Nephron progenitor cell (in vitro differentiated cells): Measurements from ENCODE around the gene GCNT3.
A peak's percentile ranks its signal among the peaks of the same experiment; 100 is the strongest.

Experiments
- DNase-seq: peaks from one replicate; pipeline ENCODE4 v3.0.0; 2021
- H3K27ac Mint-ChIP-seq: 2 replicates; pipeline ENCODE4 v1.8.0; 2021; ENCODE audit warnings: mild to moderate bottlenecking, moderate library complexity, mixed read lengths
- H3K27me3 Mint-ChIP-seq: 2 replicates; pipeline ENCODE4 v1.8.0; 2021; ENCODE audit warnings: mild to moderate bottlenecking, low read depth, mixed read lengths; ENCODE audit not compliant: poor library complexity
- H3K36me3 Mint-ChIP-seq: 2 replicates; pipeline ENCODE4 v1.8.0; 2021; ENCODE audit warnings: low read depth, mixed read lengths
- H3K4me1 Mint-ChIP-seq: 2 replicates; pipeline ENCODE4 v1.8.0; 2021; ENCODE audit warnings: mixed read lengths
- H3K4me3 Mint-ChIP-seq: 2 replicates; pipeline ENCODE4 v1.8.0; 2021; ENCODE audit warnings: mild to moderate bottlenecking, moderate library complexity, mixed read lengths
- H3K9me3 Mint-ChIP-seq: 2 replicates; pipeline ENCODE4 v1.8.0; 2021; ENCODE audit warnings: mild to moderate bottlenecking, moderate library complexity, mixed read lengths
- TF ChIP-seq, protein P1 (sequence below): fragments of 200-600 bp; sonication (generic); IDR thresholded peaks from 2 replicates; pipeline ENCODE4 v1.5.0; 2021; ENCODE audit warnings: antibody characterized with exemption

The GCNT3 gene

DNA sequence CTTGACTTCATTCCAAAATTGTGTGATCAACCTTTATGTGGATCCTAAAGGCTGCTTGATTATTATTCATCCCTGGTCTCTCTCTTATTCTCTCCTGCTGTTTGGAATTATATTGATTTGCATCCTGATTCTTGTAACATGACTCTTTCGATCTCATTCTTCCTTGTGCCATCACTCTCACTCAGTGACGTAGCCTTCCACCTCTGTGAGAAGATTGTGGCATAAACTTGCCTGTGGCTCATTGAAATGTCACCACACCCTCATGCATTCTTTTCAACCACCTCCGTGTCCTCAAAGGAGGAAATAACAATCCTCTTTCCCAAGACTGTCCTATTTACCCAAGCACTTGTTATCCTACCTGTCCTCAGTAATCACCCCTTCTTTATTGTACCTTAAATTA lies 41.3 kb upstream of the GCNT3 start:
- TF ChIP-seq, protein P1, sequence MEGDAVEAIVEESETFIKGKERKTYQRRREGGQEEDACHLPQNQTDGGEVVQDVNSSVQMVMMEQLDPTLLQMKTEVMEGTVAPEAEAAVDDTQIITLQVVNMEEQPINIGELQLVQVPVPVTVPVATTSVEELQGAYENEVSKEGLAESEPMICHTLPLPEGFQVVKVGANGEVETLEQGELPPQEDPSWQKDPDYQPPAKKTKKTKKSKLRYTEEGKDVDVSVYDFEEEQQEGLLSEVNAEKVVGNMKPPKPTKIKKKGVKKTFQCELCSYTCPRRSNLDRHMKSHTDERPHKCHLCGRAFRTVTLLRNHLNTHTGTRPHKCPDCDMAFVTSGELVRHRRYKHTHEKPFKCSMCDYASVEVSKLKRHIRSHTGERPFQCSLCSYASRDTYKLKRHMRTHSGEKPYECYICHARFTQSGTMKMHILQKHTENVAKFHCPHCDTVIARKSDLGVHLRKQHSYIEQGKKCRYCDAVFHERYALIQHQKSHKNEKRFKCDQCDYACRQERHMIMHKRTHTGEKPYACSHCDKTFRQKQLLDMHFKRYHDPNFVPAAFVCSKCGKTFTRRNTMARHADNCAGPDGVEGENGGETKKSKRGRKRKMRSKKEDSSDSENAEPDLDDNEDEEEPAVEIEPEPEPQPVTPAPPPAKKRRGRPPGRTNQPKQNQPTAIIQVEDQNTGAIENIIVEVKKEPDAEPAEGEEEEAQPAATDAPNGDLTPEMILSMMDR = no peak
- Mint-ChIP-seq H3K27ac (no peak overlapping the region), H3K4me1 (peaks cover 32% of the 10 kb centered on the region), H3K27me3 (peaks cover 3% of the 10 kb centered on the region), H3K36me3 (no peaks in the 10 kb centered on the region), H3K4me3 (no peak overlapping the region), H3K9me3 (peaks cover 17% of the 10 kb centered on the region)
- DNase-seq = no peak

DNA sequence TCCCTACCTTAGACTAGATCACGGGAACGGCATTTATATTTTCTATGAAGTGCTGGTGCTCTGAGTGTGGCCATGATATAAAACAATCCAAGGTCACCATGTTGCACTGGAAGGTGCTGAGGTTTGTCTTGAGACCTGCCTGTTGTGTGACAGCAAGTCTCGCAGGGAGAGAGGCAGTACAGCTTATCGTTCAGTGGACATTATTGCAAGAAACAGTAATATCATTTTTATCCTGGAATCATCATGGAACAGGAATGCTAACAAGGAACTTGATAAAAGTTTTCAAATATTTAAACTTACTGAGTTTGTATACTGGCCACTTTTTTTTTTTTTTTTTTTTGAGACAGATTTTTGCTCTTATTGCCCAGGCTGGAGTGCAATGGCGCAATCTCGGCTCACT lies 40.0 kb upstream of the GCNT3 start:
- H3K9me3 Mint-ChIP-seq = peaks cover 5% of the 10 kb centered on the region
- H3K36me3 Mint-ChIP-seq = no peaks in the 10 kb centered on the region
- TF ChIP-seq, protein P1 = no peak
- peaks cover 3% of the 10 kb centered on the region for H3K27me3 Mint-ChIP-seq
- no peak overlapping the region for H3K4me3 Mint-ChIP-seq
- H3K4me1 Mint-ChIP-seq = peaks cover 34% of the 10 kb centered on the region
- DNase-seq = no peak
- no peak overlapping the region for H3K27ac Mint-ChIP-seq

DNA sequence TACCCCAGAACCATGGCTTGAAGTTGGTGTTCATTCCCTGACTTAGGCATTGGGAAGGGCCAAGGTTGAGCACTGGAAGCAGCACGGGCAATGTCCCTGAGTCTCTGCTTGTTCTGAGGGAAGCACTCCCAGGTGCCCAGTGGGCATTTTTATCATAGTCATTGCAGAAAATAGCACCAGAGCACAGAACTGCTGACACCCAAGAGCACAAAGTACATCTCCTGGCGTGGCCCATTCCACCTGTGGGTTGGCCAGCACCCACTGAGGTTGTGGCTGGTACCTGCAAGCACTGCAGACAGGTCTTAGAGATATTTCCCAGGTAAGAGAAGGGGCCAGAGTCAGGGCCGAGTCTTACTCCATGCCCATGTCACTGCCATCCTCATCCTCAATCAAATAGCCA lies 28.5 kb upstream of the GCNT3 start:
- Mint-ChIP-seq H3K4me1 (no peaks in the 10 kb centered on the region), H3K36me3 (no peaks in the 10 kb centered on the region), H3K27ac (no peak overlapping the region), H3K27me3 (peaks cover 4% of the 10 kb centered on the region), H3K9me3 (no peaks in the 10 kb centered on the region), H3K4me3 (no peak overlapping the region)
- TF ChIP-seq, protein P1 = no peak
- DNase-seq = no peak

DNA sequence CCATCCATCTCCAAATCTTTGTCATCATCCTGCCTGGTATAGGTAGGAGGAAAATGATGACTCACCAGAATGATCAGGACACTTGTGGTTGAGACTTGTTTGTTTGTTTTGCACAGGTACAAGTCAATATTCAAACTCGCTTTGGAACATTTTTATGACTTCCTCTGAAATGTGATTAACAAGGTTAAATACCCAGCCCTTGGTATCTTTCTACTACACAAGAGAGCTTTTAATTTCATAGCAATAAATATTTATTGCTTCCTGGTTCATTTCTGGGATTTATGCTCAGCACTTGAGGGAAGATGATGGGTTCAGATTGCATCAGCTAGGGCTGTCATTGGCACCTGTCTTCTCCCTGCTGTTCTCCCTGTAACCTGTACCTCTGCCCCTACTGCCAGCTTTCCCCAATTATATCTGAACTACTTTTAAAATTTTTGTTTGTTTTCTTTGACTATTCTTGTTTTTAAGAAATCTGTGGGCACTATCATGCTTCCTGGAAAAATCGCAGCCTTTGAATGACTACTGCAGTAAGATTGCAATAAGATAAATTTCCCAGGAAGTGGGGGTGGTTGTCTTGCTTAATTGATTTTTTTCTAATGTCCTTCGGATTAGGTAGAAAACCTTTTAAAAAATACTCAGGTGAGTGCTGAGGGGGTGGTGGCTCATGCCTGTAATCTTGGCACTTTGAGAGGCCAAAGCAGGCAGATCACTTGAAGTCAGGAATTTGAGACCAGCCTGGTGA lies 24.3 kb upstream of the GCNT3 start:
- DNase-seq = no peak
- Mint-ChIP-seq H3K4me3 (no peak overlapping the region), H3K4me1 (no peaks in the 10 kb centered on the region), H3K27ac (no peak overlapping the region), H3K27me3 (no peaks in the 10 kb centered on the region), H3K36me3 (no peaks in the 10 kb centered on the region), H3K9me3 (no peaks in the 10 kb centered on the region)
- TF ChIP-seq, protein P1 = no peak

DNA sequence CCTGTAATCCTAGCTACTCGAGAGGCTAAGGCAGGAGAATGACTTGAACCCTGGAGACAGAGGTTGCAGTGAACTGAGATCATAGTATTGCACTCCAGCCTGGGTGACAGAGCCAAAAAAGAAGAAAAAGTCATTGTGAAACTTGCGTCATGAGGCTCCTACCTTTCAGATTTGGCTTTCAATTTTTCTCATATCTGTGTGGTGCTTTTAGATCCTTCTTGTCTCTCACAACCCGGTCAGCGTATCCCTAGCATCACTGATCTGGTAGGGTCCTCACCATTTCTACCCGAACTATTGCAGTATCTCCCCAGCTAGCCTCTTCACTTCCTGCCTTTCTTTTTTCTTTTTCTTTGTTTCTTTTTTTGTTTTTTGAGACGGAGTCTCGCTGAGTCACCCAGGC lies 21.6 kb upstream of the GCNT3 start:
- TF ChIP-seq, protein P1 = no peak
- DNase-seq = no peak
- Mint-ChIP-seq H3K36me3 (no peaks in the 10 kb centered on the region), H3K4me1 (peaks cover 8% of the 10 kb centered on the region), H3K27ac (peak overlapping the region; percentile 25), H3K4me3 (no peak overlapping the region), H3K9me3 (no peaks in the 10 kb centered on the region), H3K27me3 (no peaks in the 10 kb centered on the region)

DNA sequence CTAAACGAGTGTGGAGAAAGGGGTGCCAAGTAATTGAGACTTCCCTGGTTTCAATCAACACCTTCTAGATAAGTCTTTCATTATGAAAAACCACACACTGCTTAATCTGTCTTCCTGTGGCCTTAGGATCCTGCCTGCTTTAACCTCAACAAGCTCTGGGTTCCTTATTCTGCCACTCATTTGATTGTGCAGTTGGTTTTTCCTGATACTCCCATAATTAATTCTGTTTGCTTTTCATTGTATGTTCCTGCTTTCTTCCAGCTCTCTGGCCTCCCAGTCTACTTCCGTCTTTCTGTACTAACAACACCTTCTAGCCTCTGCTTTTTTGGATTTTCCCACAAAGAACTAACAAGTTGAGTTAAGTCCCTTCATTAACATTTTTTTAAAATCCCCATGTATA lies 20.2 kb upstream of the GCNT3 start:
- Mint-ChIP-seq H3K4me1 (peaks cover 16% of the 10 kb centered on the region), H3K36me3 (no peaks in the 10 kb centered on the region), H3K27me3 (no peaks in the 10 kb centered on the region), H3K4me3 (no peak overlapping the region), H3K9me3 (no peaks in the 10 kb centered on the region), H3K27ac (peak overlapping the region; percentile 2)
- DNase-seq = no peak
- TF ChIP-seq, protein P1 = no peak
